CD14-positive monocyte (primary cell): ENCODE data around the gene INF2. TPM values are rescaled to one million over a fixed set of nuclear protein-coding genes. Genes with fewer than 3 reads are reported as not detected.

Experiments
- DNase-seq, 3 donors: peaks; one replicate each; pipeline ENCODE4 v3.0.0-alpha.2; 2011 to 2022
- H2AFZ ChIP-seq: 2 replicates; pipeline ENCODE4 v1.6.0; 2012; ENCODE audit warnings: mild to moderate bottlenecking, low read depth, low read length, inconsistent platforms; ENCODE audit not compliant: insufficient read depth, poor library complexity, severe bottlenecking
- H3K27ac ChIP-seq, 2 donors: 1 replicate in 1 of 2; 2 replicates in 1 of 2; pipeline ENCODE4 v1.5.1; 2012 to 2013; ENCODE audit warnings: low read length in 2 of 2, control low read depth in 1 of 2, inconsistent platforms in 1 of 2, low read depth in 1 of 2, mild to moderate bottlenecking in 1 of 2
- H3K27me3 ChIP-seq, 2 donors: one replicate each; pipeline versions ENCODE4 v1.6.0 to v1.6.1; 2011 to 2013; ENCODE audit warnings: low read length in 2 of 2; ENCODE audit not compliant: control insufficient read depth in 2 of 2, insufficient read depth in 2 of 2
- H3K36me3 ChIP-seq, 2 donors: replicated peaks in 1 of 2; 1 replicate in 1 of 2; 2 replicates in 1 of 2; pipeline versions ENCODE4 v1.5.1 to v1.6.1; 2012 to 2013; ENCODE audit warnings: low read length in 2 of 2, control low read depth in 1 of 2, inconsistent platforms in 1 of 2, mild to moderate bottlenecking in 1 of 2; ENCODE audit not compliant: insufficient read depth in 2 of 2, control insufficient read depth in 1 of 2
- H3K4me1 ChIP-seq, 2 donors: 1 replicate in 1 of 2; 2 replicates in 1 of 2; pipeline versions ENCODE4 v1.5.1 to v1.6.1; 2012 to 2013; ENCODE audit warnings: low read length in 2 of 2, control low read depth in 1 of 2, inconsistent platforms in 1 of 2, mild to moderate bottlenecking in 1 of 2, moderate library complexity in 1 of 2; ENCODE audit not compliant: insufficient read depth in 2 of 2, control insufficient read depth in 1 of 2
- H3K4me2 ChIP-seq: replicated peaks from 2 replicates; pipeline ENCODE3; 2012; ENCODE audit warnings: low read length, moderate library complexity, mild to moderate bottlenecking; ENCODE audit not compliant: poor library complexity, severe bottlenecking; ENCODE audit errors: extremely low read depth
- H3K4me3 ChIP-seq, 3 experiments: fragments of 200-600 bp in 1 of 3; sonication (generic) in 1 of 3; replicated peaks in 1 of 3; 1 replicate in 2 of 3; 2 replicates in 1 of 3; pipeline ENCODE4 v1.5.1; 2011 to 2013; ENCODE audit warnings: low read length in 3 of 3, mild to moderate bottlenecking in 3 of 3, control low read depth in 2 of 3, low read depth in 2 of 3, inconsistent platforms in 1 of 3, moderate library complexity in 1 of 3
- H3K79me2 ChIP-seq: 2 replicates; pipeline ENCODE4 v1.6.0; 2012; ENCODE audit warnings: mild to moderate bottlenecking, control low read depth, inconsistent platforms, low read length, moderate library complexity; ENCODE audit not compliant: insufficient read depth
- H3K9ac ChIP-seq: 2 replicates; pipeline ENCODE4 v1.6.0; 2017; ENCODE audit warnings: low read length, mild to moderate bottlenecking; ENCODE audit not compliant: insufficient read depth, poor library complexity, severe bottlenecking
- H3K9me3 ChIP-seq, 2 donors: replicated peaks in 1 of 2; 1 replicate in 1 of 2; 2 replicates in 1 of 2; pipeline versions ENCODE4 v1.5.1 to v1.6.1; 2012 to 2013; ENCODE audit warnings: low read length in 2 of 2, control low read depth in 1 of 2; ENCODE audit not compliant: control insufficient read depth in 1 of 2, insufficient read depth in 1 of 2
- H4K20me1 ChIP-seq: 2 replicates; pipeline ENCODE4 v1.6.0; 2012; ENCODE audit warnings: mild to moderate bottlenecking, low read length, control low read depth, moderate library complexity; ENCODE audit not compliant: insufficient read depth
- H3K27ac Mint-ChIP-seq, 7 donors: one replicate each; pipeline ENCODE4 v1.8.0; 2020; ENCODE audit warnings: mild to moderate bottlenecking in 7 of 7, mixed read lengths in 7 of 7, moderate library complexity in 6 of 7, inconsistent platforms in 2 of 7
- H3K27me3 Mint-ChIP-seq, 3 donors: one replicate each; pipeline ENCODE4 v1.8.0; 2021 to 2022; ENCODE audit warnings: low read depth in 3 of 3, mild to moderate bottlenecking in 3 of 3, mixed read lengths in 3 of 3, moderate library complexity in 3 of 3, inconsistent platforms in 1 of 3
- H3K36me3 Mint-ChIP-seq, 2 donors: one replicate each; pipeline ENCODE4 v1.8.0; 2020; ENCODE audit warnings: mixed read lengths in 2 of 2, inconsistent platforms in 1 of 2, mild to moderate bottlenecking in 1 of 2
- H3K4me1 Mint-ChIP-seq: one replicate; pipeline ENCODE4 v1.8.0; 2020; ENCODE audit warnings: mild to moderate bottlenecking, mixed read lengths
- H3K4me3 Mint-ChIP-seq, 2 donors: one replicate each; pipeline ENCODE4 v1.8.0; 2020; ENCODE audit warnings: mild to moderate bottlenecking in 2 of 2, mixed read lengths in 2 of 2, moderate library complexity in 1 of 2
- H3K9me3 Mint-ChIP-seq, 7 donors: one replicate each; pipeline ENCODE4 v1.8.0; 2020 to 2022; ENCODE audit warnings: mixed read lengths in 7 of 7, mild to moderate bottlenecking in 6 of 7, moderate library complexity in 6 of 7, inconsistent platforms in 2 of 7
- CTCF ChIP-seq: fragments of 200-600 bp; IDR thresholded peaks from one replicate; pipeline ENCODE4 v1.8.0; 2022; ENCODE audit warnings: antibody characterized with exemption, mild to moderate bottlenecking
- WGBS: methylation state at CpG from one replicate; pipeline ENCODE4 v1.1.5; 2013; ENCODE audit warnings: missing lambda C conversion rate; ENCODE audit not compliant: insufficient coverage; 5-methylcytosine and 5-hydroxymethylcytosine counted together
- intact Hi-C, 2 donors: fragments of 100-400 bp; cut with micrococcal nuclease; formaldehyde crosslinking; loops; one replicate each; pipeline versions ENCODE4 v1.15.0 to v1.15.1; 2023
- polyA plus RNA-seq, 3 donors: library from polyadenylated mRNA; depleted of rRNA in 1 of 3; unstranded in 2 of 3; stranded (reverse) in 1 of 3; fragments of 300-500 nt in 2 of 3; fragments of >200 nt in 1 of 3; fragmentation: Illumina TruSeq in 2 of 3; gene quantifications; 1 replicate in 2 of 3; 2 replicates in 1 of 3; pipeline ENCODE4 v1.2.3, GENCODE V29; 2012 to 2021

The INF2 gene
- polyA plus RNA-seq, 3 donors, result 2.9 to 23.3 (median 3.8) TPM

- Mint-ChIP-seq H3K36me3 (peaks cover 0 to 3% of the 10 kb centered on the region in 2 donors), H3K4me1 (peaks cover 11% of the 10 kb centered on the region), H3K27me3 (peaks cover 0 to 5% (median 2%) of the 10 kb centered on the region in 3 donors), H3K9me3 (no peaks in the 10 kb centered on the region), H3K4me3 (no peak overlapping the region), H3K27ac (no peak overlapping the region)
- intact Hi-C loops, result no loop called here
- Histone ChIP-seq H3K27me3 (no peaks in the 10 kb centered on the region), H3K79me2 (no peaks in the 10 kb centered on the region), H2AFZ (no peak overlapping the region), H3K9me3 (no peaks in the 10 kb centered on the region), H3K4me2 (no peak overlapping the region), H3K9ac (no peak overlapping the region), H4K20me1 (no peaks in the 10 kb centered on the region), H3K4me3 (no peak overlapping the region), H3K27ac (no peak overlapping the region), H3K36me3 (no peaks in the 10 kb centered on the region), H3K4me1 (peaks cover 12 to 13% of the 10 kb centered on the region in 2 donors)
- DNase-seq, result no peak
- WGBS, result 97% methylated on average over 17 of the region's 17 CpGs
- TF ChIP-seq CTCF, result no peak
Measured at GRCh38 chr14:104739026-104739425, 49.6 kb downstream of the INF2 start.

- H4K20me1 ChIP-seq, result no peaks in the 10 kb centered on the region
- 87% methylated on average over 29 of the region's 29 CpGs for WGBS
Measured at GRCh38 chr14:104739546-104740516, 50.4 kb downstream of the INF2 start.

More at GRCh38 chr14:104739546-104740516, 50.4 kb downstream of the INF2 start:
- no peaks in the 10 kb centered on the region for H3K27me3 ChIP-seq
- no peak for TF ChIP-seq CTCF
- H3K27ac ChIP-seq, result no peak overlapping the region
- no peak overlapping the region for H2AFZ ChIP-seq
- no peak overlapping the region for H3K4me3 ChIP-seq
- intact Hi-C loops, result no loop called here
- DNase-seq, result no peak
- no peak overlapping the region for H3K4me2 ChIP-seq
- H3K36me3 ChIP-seq, result no peaks in the 10 kb centered on the region
- Mint-ChIP-seq H3K4me1 (peaks cover 11% of the 10 kb centered on the region), H3K36me3 (peaks cover 0 to 3% of the 10 kb centered on the region in 2 donors), H3K4me3 (no peak overlapping the region), H3K27ac (peak overlapping the region in 1 of 7 donors; percentile 12), H3K9me3 (no peaks in the 10 kb centered on the region), H3K27me3 (peaks cover 0 to 5% (median 2%) of the 10 kb centered on the region in 3 donors)
- no peaks in the 10 kb centered on the region for H3K79me2 ChIP-seq
- no peak overlapping the region for H3K9ac ChIP-seq
- H3K4me1 ChIP-seq, result peaks cover 12 to 13% of the 10 kb centered on the region in 2 donors
- H3K9me3 ChIP-seq, result no peaks in the 10 kb centered on the region
